ENCODE measurements around the gene PROK2. TPM values are rescaled to one million over a fixed set of nuclear protein-coding genes. Genes with fewer than 3 reads are reported as not detected.

Gene PROK2
- total and polyA plus RNA-seq, 2 experiments from 2014 or later = 2.1 to 2.3 TPM

DNA sequence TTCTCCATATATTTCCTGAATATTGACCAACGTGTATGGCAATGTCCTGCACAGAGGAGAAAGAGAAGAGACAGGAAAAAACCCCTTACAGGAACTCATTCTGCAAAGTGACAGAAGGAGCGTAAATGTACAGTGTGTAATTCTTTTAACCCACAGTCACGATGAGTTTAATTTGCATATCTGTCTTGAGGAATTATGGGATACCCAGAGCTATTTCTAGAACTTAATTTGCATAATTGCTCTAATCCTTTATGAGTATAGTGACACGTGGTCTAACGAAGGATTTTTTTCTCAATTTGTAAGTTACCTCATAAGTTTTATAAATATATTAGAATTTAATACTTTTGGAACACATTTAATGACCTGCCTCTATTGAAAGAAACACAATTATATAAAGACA, 21.5 kb downstream of the PROK2 start:
- H3K9me3 Mint-ChIP-seq = peaks cover 5% of the 10 kb centered on the region; the same call in 2 of the 3 replicates
- H3K27me3 Mint-ChIP-seq (ENCODE audit: insufficient read depth, low read depth, poor library complexity) = peaks cover 2% of the 10 kb centered on the region
- ATAC-seq = no peak

More for the DNA sequence above, 21.5 kb downstream of the PROK2 start:
- H3K4me1 Mint-ChIP-seq = peaks cover 6% of the 10 kb centered on the region
- Histone ChIP-seq H3K79me2 (replicated peaks; ENCODE audit: insufficient read depth) (no peaks in the 10 kb centered on the region), H3K4me3 (no peak overlapping the region), H3K9me2 (ENCODE audit: insufficient read depth) (no peaks in the 10 kb centered on the region), H4K20me1 (replicated peaks; ENCODE audit: insufficient read depth) (no peaks in the 10 kb centered on the region), H2AFZ (no peak overlapping the region), H3K27ac (ENCODE audit: low read depth) (no peak overlapping the region), H3F3A (replicated peaks; ENCODE audit: low read depth) (no peaks in the 10 kb centered on the region), H3K4me1 (ENCODE audit: insufficient read depth) (peaks cover 3% of the 10 kb centered on the region; the same call in 1 of the 2 replicates), H3K4me2 (no peak overlapping the region), H3K36me3 (ENCODE audit: insufficient read depth) (no peaks in the 10 kb centered on the region), H3K27me3 (ENCODE audit: insufficient read depth) (peaks cover 2% of the 10 kb centered on the region; the same call in 1 of the 2 replicates)
- H3K4me3 Mint-ChIP-seq = no peak overlapping the region
- no peak overlapping the region for H3K27ac Mint-ChIP-seq
- H3K36me3 Mint-ChIP-seq (ENCODE audit: low read depth) = no peaks in the 10 kb centered on the region; the same call in 2 of the 3 replicates
- no peak for DNase-seq (ENCODE audit: low spot score)
- no peak for TF ChIP-seq ZNF114 (CRISPR knock-in tag; IDR thresholded peaks at IDR 0.05)
- TF ChIP-seq EZH2 (IDR thresholded peaks at IDR 0.05; ENCODE audit: low read depth, unreplicated experiment) = no peak
- TF ChIP-seq, protein P1, sequence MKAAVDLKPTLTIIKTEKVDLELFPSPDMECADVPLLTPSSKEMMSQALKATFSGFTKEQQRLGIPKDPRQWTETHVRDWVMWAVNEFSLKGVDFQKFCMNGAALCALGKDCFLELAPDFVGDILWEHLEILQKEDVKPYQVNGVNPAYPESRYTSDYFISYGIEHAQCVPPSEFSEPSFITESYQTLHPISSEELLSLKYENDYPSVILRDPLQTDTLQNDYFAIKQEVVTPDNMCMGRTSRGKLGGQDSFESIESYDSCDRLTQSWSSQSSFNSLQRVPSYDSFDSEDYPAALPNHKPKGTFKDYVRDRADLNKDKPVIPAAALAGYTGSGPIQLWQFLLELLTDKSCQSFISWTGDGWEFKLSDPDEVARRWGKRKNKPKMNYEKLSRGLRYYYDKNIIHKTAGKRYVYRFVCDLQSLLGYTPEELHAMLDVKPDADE (IDR thresholded peaks at IDR 0.05) = no peak
- TF ChIP-seq STAT1 (IDR thresholded peaks at IDR 0.05; ENCODE audit: unreplicated experiment) = no peak
- TF ChIP-seq CREB1 (CRISPR knock-in tag; IDR thresholded peaks at IDR 0.05; ENCODE audit: low read depth) = no peak
- TF ChIP-seq, protein P2, sequence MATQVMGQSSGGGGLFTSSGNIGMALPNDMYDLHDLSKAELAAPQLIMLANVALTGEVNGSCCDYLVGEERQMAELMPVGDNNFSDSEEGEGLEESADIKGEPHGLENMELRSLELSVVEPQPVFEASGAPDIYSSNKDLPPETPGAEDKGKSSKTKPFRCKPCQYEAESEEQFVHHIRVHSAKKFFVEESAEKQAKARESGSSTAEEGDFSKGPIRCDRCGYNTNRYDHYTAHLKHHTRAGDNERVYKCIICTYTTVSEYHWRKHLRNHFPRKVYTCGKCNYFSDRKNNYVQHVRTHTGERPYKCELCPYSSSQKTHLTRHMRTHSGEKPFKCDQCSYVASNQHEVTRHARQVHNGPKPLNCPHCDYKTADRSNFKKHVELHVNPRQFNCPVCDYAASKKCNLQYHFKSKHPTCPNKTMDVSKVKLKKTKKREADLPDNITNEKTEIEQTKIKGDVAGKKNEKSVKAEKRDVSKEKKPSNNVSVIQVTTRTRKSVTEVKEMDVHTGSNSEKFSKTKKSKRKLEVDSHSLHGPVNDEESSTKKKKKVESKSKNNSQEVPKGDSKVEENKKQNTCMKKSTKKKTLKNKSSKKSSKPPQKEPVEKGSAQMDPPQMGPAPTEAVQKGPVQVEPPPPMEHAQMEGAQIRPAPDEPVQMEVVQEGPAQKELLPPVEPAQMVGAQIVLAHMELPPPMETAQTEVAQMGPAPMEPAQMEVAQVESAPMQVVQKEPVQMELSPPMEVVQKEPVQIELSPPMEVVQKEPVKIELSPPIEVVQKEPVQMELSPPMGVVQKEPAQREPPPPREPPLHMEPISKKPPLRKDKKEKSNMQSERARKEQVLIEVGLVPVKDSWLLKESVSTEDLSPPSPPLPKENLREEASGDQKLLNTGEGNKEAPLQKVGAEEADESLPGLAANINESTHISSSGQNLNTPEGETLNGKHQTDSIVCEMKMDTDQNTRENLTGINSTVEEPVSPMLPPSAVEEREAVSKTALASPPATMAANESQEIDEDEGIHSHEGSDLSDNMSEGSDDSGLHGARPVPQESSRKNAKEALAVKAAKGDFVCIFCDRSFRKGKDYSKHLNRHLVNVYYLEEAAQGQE (IDR thresholded peaks at IDR 0.05; ENCODE audit: unreplicated experiment) = no peak
- no peak for TF ChIP-seq NANOG (IDR thresholded peaks at IDR 0.05; ENCODE audit: borderline replicate concordance)
- TF ChIP-seq, protein P3, sequence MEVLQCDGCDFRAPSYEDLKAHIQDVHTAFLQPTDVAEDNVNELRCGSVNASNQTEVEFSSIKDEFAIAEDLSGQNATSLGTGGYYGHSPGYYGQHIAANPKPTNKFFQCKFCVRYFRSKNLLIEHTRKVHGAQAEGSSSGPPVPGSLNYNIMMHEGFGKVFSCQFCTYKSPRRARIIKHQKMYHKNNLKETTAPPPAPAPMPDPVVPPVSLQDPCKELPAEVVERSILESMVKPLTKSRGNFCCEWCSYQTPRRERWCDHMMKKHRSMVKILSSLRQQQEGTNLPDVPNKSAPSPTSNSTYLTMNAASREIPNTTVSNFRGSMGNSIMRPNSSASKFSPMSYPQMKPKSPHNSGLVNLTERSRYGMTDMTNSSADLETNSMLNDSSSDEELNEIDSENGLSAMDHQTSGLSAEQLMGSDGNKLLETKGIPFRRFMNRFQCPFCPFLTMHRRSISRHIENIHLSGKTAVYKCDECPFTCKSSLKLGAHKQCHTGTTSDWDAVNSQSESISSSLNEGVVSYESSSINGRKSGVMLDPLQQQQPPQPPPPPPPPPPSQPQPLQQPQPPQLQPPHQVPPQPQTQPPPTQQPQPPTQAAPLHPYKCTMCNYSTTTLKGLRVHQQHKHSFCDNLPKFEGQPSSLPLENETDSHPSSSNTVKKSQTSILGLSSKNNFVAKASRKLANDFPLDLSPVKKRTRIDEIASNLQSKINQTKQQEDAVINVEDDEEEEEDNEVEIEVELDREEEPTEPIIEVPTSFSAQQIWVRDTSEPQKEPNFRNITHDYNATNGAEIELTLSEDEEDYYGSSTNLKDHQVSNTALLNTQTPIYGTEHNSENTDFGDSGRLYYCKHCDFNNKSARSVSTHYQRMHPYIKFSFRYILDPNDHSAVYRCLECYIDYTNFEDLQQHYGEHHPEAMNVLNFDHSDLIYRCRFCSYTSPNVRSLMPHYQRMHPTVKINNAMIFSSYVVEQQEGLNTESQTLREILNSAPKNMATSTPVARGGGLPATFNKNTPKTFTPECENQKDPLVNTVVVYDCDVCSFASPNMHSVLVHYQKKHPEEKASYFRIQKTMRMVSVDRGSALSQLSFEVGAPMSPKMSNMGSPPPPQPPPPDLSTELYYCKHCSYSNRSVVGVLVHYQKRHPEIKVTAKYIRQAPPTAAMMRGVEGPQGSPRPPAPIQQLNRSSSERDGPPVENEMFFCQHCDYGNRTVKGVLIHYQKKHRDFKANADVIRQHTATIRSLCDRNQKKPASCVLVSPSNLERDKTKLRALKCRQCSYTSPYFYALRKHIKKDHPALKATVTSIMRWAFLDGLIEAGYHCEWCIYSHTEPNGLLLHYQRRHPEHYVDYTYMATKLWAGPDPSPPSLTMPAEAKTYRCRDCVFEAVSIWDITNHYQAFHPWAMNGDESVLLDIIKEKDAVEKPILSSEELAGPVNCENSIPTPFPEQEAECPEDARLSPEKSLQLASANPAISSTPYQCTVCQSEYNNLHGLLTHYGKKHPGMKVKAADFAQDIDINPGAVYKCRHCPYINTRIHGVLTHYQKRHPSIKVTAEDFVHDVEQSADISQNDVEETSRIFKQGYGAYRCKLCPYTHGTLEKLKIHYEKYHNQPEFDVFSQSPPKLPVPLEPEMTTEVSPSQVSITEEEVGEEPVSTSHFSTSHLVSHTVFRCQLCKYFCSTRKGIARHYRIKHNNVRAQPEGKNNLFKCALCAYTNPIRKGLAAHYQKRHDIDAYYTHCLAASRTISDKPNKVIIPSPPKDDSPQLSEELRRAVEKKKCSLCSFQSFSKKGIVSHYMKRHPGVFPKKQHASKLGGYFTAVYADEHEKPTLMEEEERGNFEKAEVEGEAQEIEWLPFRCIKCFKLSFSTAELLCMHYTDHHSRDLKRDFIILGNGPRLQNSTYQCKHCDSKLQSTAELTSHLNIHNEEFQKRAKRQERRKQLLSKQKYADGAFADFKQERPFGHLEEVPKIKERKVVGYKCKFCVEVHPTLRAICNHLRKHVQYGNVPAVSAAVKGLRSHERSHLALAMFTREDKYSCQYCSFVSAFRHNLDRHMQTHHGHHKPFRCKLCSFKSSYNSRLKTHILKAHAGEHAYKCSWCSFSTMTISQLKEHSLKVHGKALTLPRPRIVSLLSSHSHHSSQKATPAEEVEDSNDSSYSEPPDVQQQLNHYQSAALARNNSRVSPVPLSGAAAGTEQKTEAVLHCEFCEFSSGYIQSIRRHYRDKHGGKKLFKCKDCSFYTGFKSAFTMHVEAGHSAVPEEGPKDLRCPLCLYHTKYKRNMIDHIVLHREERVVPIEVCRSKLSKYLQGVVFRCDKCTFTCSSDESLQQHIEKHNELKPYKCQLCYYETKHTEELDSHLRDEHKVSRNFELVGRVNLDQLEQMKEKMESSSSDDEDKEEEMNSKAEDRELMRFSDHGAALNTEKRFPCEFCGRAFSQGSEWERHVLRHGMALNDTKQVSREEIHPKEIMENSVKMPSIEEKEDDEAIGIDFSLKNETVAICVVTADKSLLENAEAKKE (CRISPR knock-in tag; IDR thresholded peaks at IDR 0.05) = no peak
- TF ChIP-seq, protein P4, sequence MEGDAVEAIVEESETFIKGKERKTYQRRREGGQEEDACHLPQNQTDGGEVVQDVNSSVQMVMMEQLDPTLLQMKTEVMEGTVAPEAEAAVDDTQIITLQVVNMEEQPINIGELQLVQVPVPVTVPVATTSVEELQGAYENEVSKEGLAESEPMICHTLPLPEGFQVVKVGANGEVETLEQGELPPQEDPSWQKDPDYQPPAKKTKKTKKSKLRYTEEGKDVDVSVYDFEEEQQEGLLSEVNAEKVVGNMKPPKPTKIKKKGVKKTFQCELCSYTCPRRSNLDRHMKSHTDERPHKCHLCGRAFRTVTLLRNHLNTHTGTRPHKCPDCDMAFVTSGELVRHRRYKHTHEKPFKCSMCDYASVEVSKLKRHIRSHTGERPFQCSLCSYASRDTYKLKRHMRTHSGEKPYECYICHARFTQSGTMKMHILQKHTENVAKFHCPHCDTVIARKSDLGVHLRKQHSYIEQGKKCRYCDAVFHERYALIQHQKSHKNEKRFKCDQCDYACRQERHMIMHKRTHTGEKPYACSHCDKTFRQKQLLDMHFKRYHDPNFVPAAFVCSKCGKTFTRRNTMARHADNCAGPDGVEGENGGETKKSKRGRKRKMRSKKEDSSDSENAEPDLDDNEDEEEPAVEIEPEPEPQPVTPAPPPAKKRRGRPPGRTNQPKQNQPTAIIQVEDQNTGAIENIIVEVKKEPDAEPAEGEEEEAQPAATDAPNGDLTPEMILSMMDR (conservative IDR thresholded peaks at IDR 0.05; ENCODE audit: low read depth in 2 of 2) = no peak
- TF ChIP-seq ZNF331 (CRISPR knock-in tag; IDR thresholded peaks at IDR 0.05; ENCODE audit: low read depth) = no peak
- no peak for TF ChIP-seq EZH2phosphoT487 (IDR thresholded peaks at IDR 0.05; ENCODE audit: unreplicated experiment)
- TF ChIP-seq POLR2AphosphoS5 (IDR thresholded peaks at IDR 0.05; ENCODE audit: low read depth) = no peak
- TF ChIP-seq JUNB (IDR thresholded peaks at IDR 0.05; ENCODE audit: unreplicated experiment) = no peak
